ENCODE data around the gene USH2A.

DNA sequence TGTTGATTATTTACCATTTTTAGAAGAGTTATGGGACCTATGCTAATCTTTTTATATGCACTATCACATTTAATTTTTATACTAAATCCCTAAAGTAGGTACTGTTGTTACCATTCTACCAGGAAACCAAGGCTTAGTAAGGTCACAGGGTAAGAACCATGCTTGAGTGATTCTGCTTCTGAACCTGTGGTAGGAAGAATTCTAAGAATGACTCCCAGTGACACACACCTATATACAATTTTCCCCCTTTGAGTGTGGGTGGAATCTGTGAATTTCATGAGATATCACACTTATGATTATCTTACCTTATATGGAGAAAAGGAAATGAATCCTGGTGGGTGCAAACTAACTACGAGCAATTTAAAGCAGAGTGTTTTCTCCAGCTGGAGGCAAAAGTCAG is 391.0 kb downstream of the USH2A start:
- no peak for TF ChIP-seq CTCF (IDR thresholded peaks at IDR 0.05; ENCODE audit: borderline replicate concordance, extremely low read depth, low read length, poor library complexity, severe bottlenecking)
- TF ChIP-seq EZH2 (IDR thresholded peaks at IDR 0.05; ENCODE audit: borderline replicate concordance, low read depth, low read length, severe bottlenecking) = no peak

Data from DND-41 (cell line).